Prostate gland (tissue), 2 donors: ENCODE results near the gene CMTM2. TPM values are rescaled to one million over a fixed set of nuclear protein-coding genes. Genes with fewer than 3 reads are reported as not detected.

Source experiments
- DNase-seq: peaks from one replicate; pipeline ENCODE4 v3.0.0-alpha.2; 2019; ENCODE audit warnings: low spot score
- H3K27ac ChIP-seq, 2 donors: fragments of 200-600 bp; sonication (generic); 2 replicates each; pipeline ENCODE4 v1.5.1; 2017 to 2019
- H3K27me3 ChIP-seq: fragments of 200-600 bp; sonication (generic); replicated peaks from 2 replicates; pipeline ENCODE4 v1.5.1; 2019; ENCODE audit not compliant: insufficient read depth
- H3K36me3 ChIP-seq, 2 donors: fragments of 200-600 bp; sonication (generic); 1 replicate in 1 of 2; 2 replicates in 1 of 2; pipeline versions ENCODE4 v1.5.1 to v1.8.1; 2017 to 2019
- H3K4me1 ChIP-seq: fragments of 200-600 bp; sonication (generic); replicated peaks from 2 replicates; pipeline ENCODE4 v1.5.1; 2019
- H3K4me3 ChIP-seq, 2 donors: fragments of 200-600 bp; sonication (generic); 2 replicates each; pipeline ENCODE4 v1.5.1; 2017 to 2019
- H3K9me3 ChIP-seq: fragments of 200-600 bp; sonication (generic); 2 replicates; pipeline ENCODE4 v1.5.1; 2017
- POLR2A ChIP-seq: fragments of 450-650 bp; IDR thresholded peaks from one replicate; pipeline ENCODE4 v1.6.1; 2016; ENCODE audit warnings: antibody characterized with exemption, mild to moderate bottlenecking
- POLR2AphosphoS5 ChIP-seq: sonication (generic); formaldehyde crosslinking; IDR thresholded peaks from one replicate; pipeline ENCODE4 v1.6.1; 2017; ENCODE audit warnings: antibody characterized with exemption
- WGBS: methylation state at CpG from one replicate; pipeline ENCODE4 v1.1.5; 2018; 5-methylcytosine and 5-hydroxymethylcytosine counted together
- intact Hi-C: fragments of 100-400 bp; cut with DNase I; formaldehyde crosslinking; loops from one replicate; pipeline ENCODE4 v1.14.2; 2022
- total RNA-seq, 2 donors: library from RNA; depleted of rRNA; stranded (reverse); fragments of >200 nt; gene quantifications; one replicate each; pipeline ENCODE4 v1.1.0, GENCODE V29; 2016
- TF ChIP-seq, protein P1 (sequence below), 4 experiments: fragments of 200-600 bp in 2 of 4; fragments of 450-650 bp in 2 of 4; sonication (generic) in 2 of 4; IDR thresholded peaks; 1 replicate in 3 of 4; 2 replicates in 1 of 4; pipeline ENCODE4 v1.5.1; 2016 to 2019; ENCODE audit warnings: antibody characterized with exemption in 4 of 4, mild to moderate bottlenecking in 2 of 4, moderate library complexity in 2 of 4

The CMTM2 gene
- total RNA-seq, 2 donors from 2014 or later = 62.9 TPM; not detected in 1

DNA sequence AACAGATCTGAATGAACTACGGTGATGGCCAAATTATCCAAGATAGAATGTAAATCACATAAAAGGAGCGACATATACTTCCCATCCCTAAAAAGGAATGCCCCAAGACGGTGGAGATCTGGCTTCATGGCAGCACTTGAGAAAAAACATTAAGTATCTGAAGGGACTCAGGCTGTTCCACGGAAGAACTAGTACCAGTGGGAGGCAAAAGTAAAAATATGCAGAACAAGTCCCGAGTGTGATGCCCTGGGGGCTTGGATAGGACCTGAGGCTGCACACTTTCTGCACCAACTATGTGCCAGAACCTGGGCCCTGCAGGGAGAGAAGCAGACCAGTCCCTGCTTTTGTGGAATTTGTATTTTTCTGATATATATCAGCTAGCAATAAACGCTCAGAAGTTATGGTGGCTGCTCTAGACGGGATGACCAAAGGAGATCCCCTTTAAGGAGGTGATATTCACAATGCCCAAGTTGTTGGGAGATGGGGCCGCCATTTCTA, 27.4 kb upstream of the CMTM2 start:
- H3K36me3 ChIP-seq = no peaks in the 10 kb centered on the region
- no peaks in the 10 kb centered on the region for H3K27me3 ChIP-seq
- H3K4me1 ChIP-seq = no peaks in the 10 kb centered on the region
- no peak for DNase-seq
- H3K4me3 ChIP-seq = peak overlapping the region; percentile 43
- TF ChIP-seq POLR2A (no peak), POLR2AphosphoS5 (no peak)
- TF ChIP-seq, protein P1, sequence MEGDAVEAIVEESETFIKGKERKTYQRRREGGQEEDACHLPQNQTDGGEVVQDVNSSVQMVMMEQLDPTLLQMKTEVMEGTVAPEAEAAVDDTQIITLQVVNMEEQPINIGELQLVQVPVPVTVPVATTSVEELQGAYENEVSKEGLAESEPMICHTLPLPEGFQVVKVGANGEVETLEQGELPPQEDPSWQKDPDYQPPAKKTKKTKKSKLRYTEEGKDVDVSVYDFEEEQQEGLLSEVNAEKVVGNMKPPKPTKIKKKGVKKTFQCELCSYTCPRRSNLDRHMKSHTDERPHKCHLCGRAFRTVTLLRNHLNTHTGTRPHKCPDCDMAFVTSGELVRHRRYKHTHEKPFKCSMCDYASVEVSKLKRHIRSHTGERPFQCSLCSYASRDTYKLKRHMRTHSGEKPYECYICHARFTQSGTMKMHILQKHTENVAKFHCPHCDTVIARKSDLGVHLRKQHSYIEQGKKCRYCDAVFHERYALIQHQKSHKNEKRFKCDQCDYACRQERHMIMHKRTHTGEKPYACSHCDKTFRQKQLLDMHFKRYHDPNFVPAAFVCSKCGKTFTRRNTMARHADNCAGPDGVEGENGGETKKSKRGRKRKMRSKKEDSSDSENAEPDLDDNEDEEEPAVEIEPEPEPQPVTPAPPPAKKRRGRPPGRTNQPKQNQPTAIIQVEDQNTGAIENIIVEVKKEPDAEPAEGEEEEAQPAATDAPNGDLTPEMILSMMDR (IDR thresholded peaks at IDR 0.05) = no peak
- intact Hi-C loops = loop anchor here (5.0 kb wide), 2 partner anchors 35 to 75 kb away; no protein-coding TSS in a partner anchor
- H3K9me3 ChIP-seq = no peaks in the 10 kb centered on the region
- H3K27ac ChIP-seq = peak overlapping the region; percentile 84 to 89
- 33% methylated on average over 8 of the region's 8 CpGs for WGBS

DNA sequence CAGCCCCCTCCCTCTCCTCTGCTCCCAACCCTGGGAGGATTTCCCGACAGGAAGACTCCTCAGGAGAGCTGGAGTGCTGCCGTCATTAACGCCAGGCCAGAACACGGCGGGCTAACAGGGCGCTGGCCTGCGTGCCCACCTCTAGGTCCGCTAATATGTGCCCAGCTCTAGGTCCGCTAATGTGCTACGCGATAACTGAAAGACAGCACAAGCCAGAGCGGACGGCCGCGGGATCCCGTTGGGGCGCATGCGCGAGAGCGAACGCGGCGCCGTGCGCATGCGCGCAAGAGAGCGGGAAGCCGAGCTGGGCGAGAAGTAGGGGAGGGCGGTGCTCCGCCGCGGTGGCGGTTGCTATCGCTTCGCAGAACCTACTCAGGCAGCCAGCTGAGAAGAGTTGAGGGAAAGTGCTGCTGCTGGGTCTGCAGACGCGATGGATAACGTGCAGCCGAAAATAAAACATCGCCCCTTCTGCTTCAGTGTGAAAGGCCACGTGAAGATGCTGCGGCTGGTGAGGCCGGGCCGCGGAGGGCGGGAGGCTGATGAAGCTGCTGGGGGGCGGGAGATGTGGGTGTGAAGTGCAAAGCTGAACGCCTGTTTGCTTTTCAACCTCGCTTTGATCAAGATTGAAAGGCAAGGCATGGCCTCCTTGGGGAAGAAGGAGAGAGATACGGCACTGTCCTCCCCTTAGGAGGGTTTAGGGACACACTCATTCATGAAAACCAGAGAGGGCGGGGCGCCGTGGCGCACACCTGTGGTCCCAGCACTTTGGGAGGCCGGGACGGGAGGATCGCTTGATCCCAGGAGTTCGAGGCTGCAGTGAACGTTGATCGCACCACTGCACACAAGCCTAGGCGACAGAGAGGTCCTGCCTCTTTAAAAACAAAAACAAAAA, 26.7 kb upstream of the CMTM2 start, which contains the start of gene CKLF:
TSS of gene CKLF (plus strand) at position 291 of the 892 bp plus-strand sequence. CDS start at position 431, 140 bp downstream.
- Histone ChIP-seq H3K9me3 (no peaks in the 10 kb centered on the region), H3K27ac (peak within 1 kb of the TSS; percentile 84 to 89), H3K4me1 (no peaks in the 10 kb centered on the region), H3K36me3 (no peaks in the 10 kb centered on the region), H3K27me3 (no peaks in the 10 kb centered on the region), H3K4me3 (peak within 1 kb of the TSS; percentile 43)
- peak; percentile 82 for DNase-seq
- intact Hi-C loops = loop anchor here (5.0 kb wide), 2 partner anchors 35 to 75 kb away; no protein-coding TSS in a partner anchor
- TF ChIP-seq, protein P1 (IDR thresholded peaks at IDR 0.05) = peak in 2 of 4 experiments; percentile 4 to 30
- TF ChIP-seq POLR2AphosphoS5 (peak; percentile 97), POLR2A (peak; percentile 82)
- 11% methylated on average over 63 of the region's 63 CpGs for WGBS

DNA sequence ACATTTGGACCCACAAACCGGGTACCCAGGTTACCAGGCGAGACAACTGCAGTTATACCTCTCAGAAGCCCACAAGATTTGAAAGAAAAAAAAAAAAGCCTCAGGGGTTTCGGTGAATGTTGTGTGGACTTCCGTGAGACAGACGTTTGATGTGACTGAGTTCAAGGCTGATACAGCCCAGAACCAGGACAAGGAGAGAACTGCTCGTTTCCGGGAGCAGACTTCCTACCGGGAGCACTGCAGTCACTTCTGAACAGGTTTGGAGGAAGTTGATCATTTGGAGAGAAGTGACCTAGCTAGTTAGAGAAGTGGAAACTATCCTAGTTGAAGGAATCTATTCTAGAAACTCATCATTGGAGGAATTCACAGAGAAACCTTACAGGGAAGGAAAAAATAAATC, 26.0 kb upstream of the CMTM2 start:
- Histone ChIP-seq H3K27ac (no peak overlapping the region), H3K27me3 (no peaks in the 10 kb centered on the region), H3K4me1 (no peaks in the 10 kb centered on the region), H3K9me3 (no peaks in the 10 kb centered on the region), H3K4me3 (peak overlapping the region; percentile 43), H3K36me3 (no peaks in the 10 kb centered on the region)
- no peak for DNase-seq
- WGBS = 79% methylated on average over 8 of the region's 8 CpGs
- intact Hi-C loops = loop anchor here (5.0 kb wide), 2 partner anchors 36 to 76 kb away; no protein-coding TSS in a partner anchor
- TF ChIP-seq POLR2A (no peak), POLR2AphosphoS5 (no peak)
- TF ChIP-seq, protein P1 (IDR thresholded peaks at IDR 0.05) = no peak

DNA sequence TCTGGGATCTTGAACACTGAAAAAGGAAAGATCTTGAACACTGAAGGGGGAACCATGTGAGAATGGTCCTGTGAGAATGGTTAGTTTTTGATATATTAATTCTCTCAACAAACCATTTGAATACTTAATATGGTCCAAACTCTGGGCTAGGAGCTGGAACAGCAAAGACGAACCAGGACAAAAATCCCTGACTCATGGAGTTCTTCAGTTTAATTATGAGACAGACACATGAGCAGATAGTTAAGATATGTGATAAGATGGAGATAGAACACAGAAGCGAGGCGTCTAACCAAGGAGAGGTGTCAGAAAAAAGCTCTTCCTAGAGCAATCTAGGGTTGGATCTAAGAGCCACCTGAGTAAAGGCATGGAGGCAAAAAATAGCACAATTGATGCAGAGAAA, 25.2 kb upstream of the CMTM2 start:
- no peak for DNase-seq
- TF ChIP-seq POLR2A = no peak
- Histone ChIP-seq H3K27ac (no peak overlapping the region), H3K9me3 (no peaks in the 10 kb centered on the region), H3K4me1 (no peaks in the 10 kb centered on the region), H3K36me3 (no peaks in the 10 kb centered on the region), H3K4me3 (no peak overlapping the region), H3K27me3 (no peaks in the 10 kb centered on the region)
- intact Hi-C loops = loop anchor here (5.0 kb wide), 2 partner anchors 37 to 77 kb away; no protein-coding TSS in a partner anchor
- WGBS = 91% methylated on average over 3 of the region's 3 CpGs

DNA sequence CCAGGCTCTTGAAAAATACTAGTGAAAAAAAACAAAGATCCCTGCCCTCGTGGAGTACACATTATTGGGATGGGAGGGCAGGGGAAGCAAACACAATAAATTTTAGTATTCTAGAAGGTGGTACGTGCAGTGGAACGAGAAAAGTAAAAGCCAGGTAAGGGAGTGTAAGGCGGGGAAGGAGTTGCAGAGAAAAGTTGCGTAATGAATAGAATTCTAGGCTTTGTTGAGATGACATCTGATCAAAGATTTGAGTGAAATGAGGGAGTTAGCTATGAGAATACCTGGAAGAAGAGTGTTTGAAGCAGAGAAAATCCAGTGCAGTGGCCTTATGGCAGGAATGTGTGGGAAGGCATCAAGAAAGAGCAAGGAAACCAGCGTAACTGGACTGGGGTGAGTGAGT, 24.8 kb upstream of the CMTM2 start:
- intact Hi-C loops = loop anchor here (5.0 kb wide), 2 partner anchors 37 to 77 kb away; no protein-coding TSS in a partner anchor
- no peaks in the 10 kb centered on the region for H3K9me3 ChIP-seq
- DNase-seq = no peak
- H3K27me3 ChIP-seq = no peaks in the 10 kb centered on the region
- no peak for TF ChIP-seq POLR2AphosphoS5
- TF ChIP-seq POLR2A = no peak
- TF ChIP-seq, protein P1 (IDR thresholded peaks at IDR 0.05) = no peak
- 82% methylated on average over 6 of the region's 6 CpGs for WGBS
- H3K27ac ChIP-seq = no peak overlapping the region
- no peaks in the 10 kb centered on the region for H3K36me3 ChIP-seq
- H3K4me3 ChIP-seq = no peak overlapping the region
- no peaks in the 10 kb centered on the region for H3K4me1 ChIP-seq
